GM12878 (cell line): ENCODE data around the gene RBM8A. TPM values are rescaled to one million over a fixed set of nuclear protein-coding genes. Genes with fewer than 3 reads are reported as not detected.
A peak's percentile ranks its signal among the peaks of the same experiment; 100 is the strongest.

ENCODE experiments used
- CREM ChIP-seq: IDR thresholded peaks from 2 replicates; pipeline ENCODE4 v1.6.1; 2014; ENCODE audit warnings: antibody characterized with exemption, low read depth
- ETV6 ChIP-seq, 2 experiments: fragments of 450-650 bp in 1 of 2; IDR thresholded peaks in 1 of 2; conservative IDR thresholded peaks in 1 of 2; 2 replicates each; pipeline ENCODE4 v1.6.1; 2014; ENCODE audit warnings: antibody characterized with exemption in 1 of 2, borderline replicate concordance in 1 of 2, low read depth in 1 of 2, mild to moderate bottlenecking in 1 of 2, moderate library complexity in 1 of 2
- MLLT1 ChIP-seq: fragments of 450-650 bp; IDR thresholded peaks from 2 replicates; pipeline ENCODE4 v1.6.1; 2016; ENCODE audit warnings: mild to moderate bottlenecking
- RFX5 ChIP-seq: IDR thresholded peaks from 2 replicates; pipeline ENCODE4 v1.6.1; 2011; ENCODE audit warnings: low read depth, low read length, improper control_type of control experiment
- SIN3A ChIP-seq: IDR thresholded peaks from 2 replicates; pipeline ENCODE4 v1.6.1; 2012; ENCODE audit warnings: low read depth, low read length, improper control_type of control experiment
- SP1 ChIP-seq: IDR thresholded peaks from one replicate; pipeline ENCODE4 v1.6.1; 2011; ENCODE audit warnings: low read depth, low read length
- YY1 ChIP-seq: IDR thresholded peaks from 2 replicates; pipeline ENCODE4 v1.6.1; 2011; ENCODE audit warnings: low read depth, mild to moderate bottlenecking, low read length
- polyA plus RNA-seq, 11 experiments: library from polyadenylated mRNA; depleted of rRNA in 4 of 11; unstranded in 6 of 11; stranded (reverse) in 5 of 11; fragments of >200 nt; fragmentation: Nextera tagmentation in 4 of 11; fragmentation: Illumina TruSeq in 1 of 11; extraction: Ambion mirVana in 4 of 11; extraction: Trizol in 1 of 11; gene quantifications; 1 replicate in 1 of 11; 2 replicates in 10 of 11; pipeline versions ENCODE4 v1.2.1 to v1.2.3, GENCODE V29; 2011 to 2016; ENCODE audit warnings: inconsistent platforms in 2 of 11, missing spikeins in 2 of 11, low read depth in 1 of 11
- total RNA-seq, 4 experiments: library from RNA; depleted of rRNA in 3 of 4; stranded (reverse); fragments of >200 nt in 3 of 4; fragmentation: Illumina TruSeq in 1 of 4; extraction: Trizol in 1 of 4; gene quantifications; 2 replicates each; pipeline versions ENCODE4 v1.2.1 to v1.2.3, GENCODE V29; 2013 to 2021
- TF ChIP-seq, protein P1 (sequence below): fragments of 450-650 bp; formaldehyde crosslinking; IDR thresholded peaks from 2 replicates; pipeline ENCODE4 v1.4.0; 2020; ENCODE audit warnings: mild to moderate bottlenecking, moderate library complexity

RBM8A gene
- total and polyA plus RNA-seq, 10 of the 15 experiments (the other 5 are each of a cell fraction or from before 2014, with no cell fraction given): 110 to 1,248 (median 248) TPM

DNA sequence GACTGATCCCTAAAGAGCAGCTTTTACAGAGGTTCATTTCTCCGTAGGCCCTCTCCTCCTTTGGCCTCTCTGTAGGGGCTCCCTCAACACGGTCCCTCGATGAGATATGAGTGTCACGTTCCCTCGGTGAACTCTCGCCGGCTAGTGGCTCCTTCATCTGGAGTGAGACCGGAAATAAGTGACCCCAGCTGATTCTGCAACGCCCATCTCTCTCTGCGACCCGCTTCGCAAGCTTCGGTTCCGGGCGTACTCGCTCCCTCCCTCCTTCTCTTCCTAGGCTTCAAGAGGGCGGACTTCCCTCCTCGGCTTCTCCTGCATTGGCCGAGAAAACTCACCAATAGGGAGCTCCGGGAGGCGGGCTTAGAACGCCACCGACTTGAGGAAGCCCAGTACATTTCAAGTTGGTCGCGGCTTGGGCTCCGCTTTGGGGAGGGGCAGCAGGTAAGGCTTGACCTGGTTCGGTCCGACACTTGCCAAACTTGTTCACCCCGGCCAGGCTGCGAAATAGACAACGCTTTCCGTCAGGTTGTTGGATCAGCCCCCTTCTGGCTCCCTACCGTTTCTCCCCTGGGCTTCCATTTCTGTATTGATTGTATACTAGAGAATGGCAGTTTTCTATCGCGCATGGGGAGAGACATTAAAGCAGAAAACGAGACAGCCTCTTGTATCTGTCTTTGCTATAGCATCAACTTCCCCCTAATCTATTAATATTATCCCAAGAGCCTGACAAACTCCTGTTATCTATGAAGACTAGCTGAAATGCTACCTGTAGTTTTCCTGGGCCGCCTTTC is 37.2 kb upstream of the RBM8A start, which contains the start of the genes ANKRD34A and POLR3GL (continued):
- TF ChIP-seq MLLT1: 0 out of 2 replicates have a peak, but pooled peaks have one; percentile 37
- TF ChIP-seq RFX5: 0 out of 2 replicates have a peak, but pooled peaks have one; percentile 47
- TF ChIP-seq, protein P1, sequence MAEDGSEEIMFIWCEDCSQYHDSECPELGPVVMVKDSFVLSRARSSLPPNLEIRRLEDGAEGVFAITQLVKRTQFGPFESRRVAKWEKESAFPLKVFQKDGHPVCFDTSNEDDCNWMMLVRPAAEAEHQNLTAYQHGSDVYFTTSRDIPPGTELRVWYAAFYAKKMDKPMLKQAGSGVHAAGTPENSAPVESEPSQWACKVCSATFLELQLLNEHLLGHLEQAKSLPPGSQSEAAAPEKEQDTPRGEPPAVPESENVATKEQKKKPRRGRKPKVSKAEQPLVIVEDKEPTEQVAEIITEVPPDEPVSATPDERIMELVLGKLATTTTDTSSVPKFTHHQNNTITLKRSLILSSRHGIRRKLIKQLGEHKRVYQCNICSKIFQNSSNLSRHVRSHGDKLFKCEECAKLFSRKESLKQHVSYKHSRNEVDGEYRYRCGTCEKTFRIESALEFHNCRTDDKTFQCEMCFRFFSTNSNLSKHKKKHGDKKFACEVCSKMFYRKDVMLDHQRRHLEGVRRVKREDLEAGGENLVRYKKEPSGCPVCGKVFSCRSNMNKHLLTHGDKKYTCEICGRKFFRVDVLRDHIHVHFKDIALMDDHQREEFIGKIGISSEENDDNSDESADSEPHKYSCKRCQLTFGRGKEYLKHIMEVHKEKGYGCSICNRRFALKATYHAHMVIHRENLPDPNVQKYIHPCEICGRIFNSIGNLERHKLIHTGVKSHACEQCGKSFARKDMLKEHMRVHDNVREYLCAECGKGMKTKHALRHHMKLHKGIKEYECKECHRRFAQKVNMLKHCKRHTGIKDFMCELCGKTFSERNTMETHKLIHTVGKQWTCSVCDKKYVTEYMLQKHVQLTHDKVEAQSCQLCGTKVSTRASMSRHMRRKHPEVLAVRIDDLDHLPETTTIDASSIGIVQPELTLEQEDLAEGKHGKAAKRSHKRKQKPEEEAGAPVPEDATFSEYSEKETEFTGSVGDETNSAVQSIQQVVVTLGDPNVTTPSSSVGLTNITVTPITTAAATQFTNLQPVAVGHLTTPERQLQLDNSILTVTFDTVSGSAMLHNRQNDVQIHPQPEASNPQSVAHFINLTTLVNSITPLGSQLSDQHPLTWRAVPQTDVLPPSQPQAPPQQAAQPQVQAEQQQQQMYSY (CRISPR knock-in tag): no peak
- no peak for TF ChIP-seq SIN3A
- TF ChIP-seq YY1: peak; percentile 70; the same call in 1 of the 2 replicates
- TF ChIP-seq SP1: peak; percentile 75
- TF ChIP-seq ETV6 (conservative IDR thresholded peaks at IDR 0.05 in 1 of 2, IDR thresholded peaks at IDR 0.05 in 1 of 2; ENCODE audit: borderline replicate concordance in 1 of 2, low read depth in 1 of 2): no peak; a peak in 1 of 4 replicates
- peak; percentile 11; the same call in 1 of the 2 replicates for TF ChIP-seq CREM
